Stimulated activated CD8-positive, alpha-beta memory T cell treated with anti-CD3 and anti-CD28 coated beads, Interleukin-7, amount 100 ng/mL, for 24 hours (primary cell): ENCODE results near the gene ENDOV.
"Not testable (repeated sequence)": the region's sequence is repeated elsewhere in the genome, so short reads cannot be mapped to it uniquely, and the experiment has no call there.

ENCODE experiments used
- DNase-seq: peaks from one replicate; pipeline ENCODE4 v3.0.0-alpha.2; 2020; ENCODE audit warnings: low read depth

Gene ENDOV

GRCh38 chr17:80388601-80389000 is 26.4 kb upstream of the ENDOV start:
- no peak for DNase-seq

GRCh38 chr17:80389011-80389995 is 25.7 kb upstream of the ENDOV start:
- DNase-seq, result no peak

GRCh38 chr17:80393241-80393890 is 21.6 kb upstream of the ENDOV start:
- DNase-seq, result no peak

- no peak for DNase-seq
Measured at GRCh38 chr17:80393961-80394360, 21.0 kb upstream of the ENDOV start.

- DNase-seq, result no peak
Measured at GRCh38 chr17:80394629-80395216, 20.2 kb upstream of the ENDOV start.

GRCh38 chr17:80395402-80396151 is 19.4 kb upstream of the ENDOV start:
- no peak for DNase-seq

- DNase-seq, result no peak
Measured at GRCh38 chr17:80396157-80397033, 18.6 kb upstream of the ENDOV start.

GRCh38 chr17:80397034-80397387 is 18.0 kb upstream of the ENDOV start:
- DNase-seq, result no peak

GRCh38 chr17:80397686-80398085 is 17.3 kb upstream of the ENDOV start:
- DNase-seq, result no peak

- DNase-seq, result not testable (repeated sequence)
Measured at GRCh38 chr17:80401086-80401485, 13.9 kb upstream of the ENDOV start.

GRCh38 chr17:80402102-80402501 is 12.9 kb upstream of the ENDOV start:
- not testable (repeated sequence) for DNase-seq

GRCh38 chr17:80402959-80403358 is 12.0 kb upstream of the ENDOV start:
- DNase-seq, result no peak

- no peak for DNase-seq
Measured at GRCh38 chr17:80406146-80406545, 8.8 kb upstream of the ENDOV start.

GRCh38 chr17:80407917-80408316 is 7.0 kb upstream of the ENDOV start:
- not testable (repeated sequence) for DNase-seq

GRCh38 chr17:80408872-80409271 is 6.1 kb upstream of the ENDOV start:
- no peak for DNase-seq

- no peak for DNase-seq
Measured at GRCh38 chr17:80409626-80410025, 5.3 kb upstream of the ENDOV start.

- DNase-seq, result not testable (repeated sequence)
Measured at GRCh38 chr17:80410441-80411087, 4.4 kb upstream of the ENDOV start.

- DNase-seq, result no peak
Measured at GRCh38 chr17:80413771-80414507, 1.0 kb upstream of the ENDOV start.

- DNase-seq, result no peak
Measured at GRCh38 chr17:80414508-80414802, 512 bp upstream of the ENDOV start.

GRCh38 chr17:80415626-80416137 is 715 bp downstream of the ENDOV start:
- no peak for DNase-seq
